ENCODE results near the gene MFSD6L.
"Not testable (repeated sequence)": the region's sequence is repeated elsewhere in the genome, so short reads cannot be mapped to it uniquely, and the experiment has no call there.

MFSD6L gene

DNA sequence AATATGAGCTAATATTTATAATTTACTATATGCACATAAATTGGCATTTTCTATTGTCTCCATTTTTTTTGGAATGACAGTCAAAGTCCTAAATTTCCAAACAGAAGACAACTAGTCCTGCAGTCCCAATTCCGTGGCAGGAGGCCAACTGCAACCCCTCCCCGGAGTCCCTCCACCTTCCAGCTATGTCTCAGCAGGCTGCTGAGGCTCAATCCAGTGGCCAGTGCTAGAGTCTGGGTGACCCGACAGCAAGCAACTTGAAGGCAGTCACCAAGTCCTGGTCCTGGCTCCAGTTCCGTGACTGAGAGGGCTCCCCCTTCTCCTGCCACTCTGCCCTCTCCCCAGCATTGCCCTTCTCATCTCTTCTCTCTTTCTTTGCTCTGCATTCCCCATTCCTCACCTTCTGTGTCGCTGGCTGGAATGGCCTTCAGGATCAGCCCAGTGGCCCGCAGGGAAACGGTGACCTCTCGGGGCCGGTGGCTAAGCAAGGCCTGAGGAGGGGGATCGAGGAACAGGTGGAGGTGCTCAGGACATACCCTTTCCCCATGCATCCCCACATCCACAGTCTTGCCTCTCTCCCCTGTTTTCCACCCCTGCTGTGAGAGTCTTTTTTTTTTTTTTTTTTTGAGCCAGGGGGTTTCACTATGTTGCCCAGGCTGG, 22.4 kb upstream of the MFSD6L start:
- Histone ChIP-seq H3K36me3 (ENCODE audit: control insufficient read depth, insufficient read depth, low read length) (no peaks in the 10 kb centered on the region), H3K9ac (ENCODE audit: low read length) (no peak overlapping the region), H3K4me1 (ENCODE audit: control insufficient read depth, insufficient read depth, low read length) (no peaks in the 10 kb centered on the region), H3K4me3 (ENCODE audit: low read length) (no peak overlapping the region), H3K27me3 (ENCODE audit: control insufficient read depth, insufficient read depth, low read length) (no peaks in the 10 kb centered on the region), H3K9me3 (ENCODE audit: control insufficient read depth, low read length) (no peaks in the 10 kb centered on the region)

GRCh38 chr17:8820311-8821010, 21.3 kb upstream of the MFSD6L start:
- Histone ChIP-seq H3K36me3 (ENCODE audit: control insufficient read depth, insufficient read depth, low read length) (no peaks in the 10 kb centered on the region), H3K4me3 (ENCODE audit: low read length) (no peak overlapping the region), H3K27me3 (ENCODE audit: control insufficient read depth, insufficient read depth, low read length) (no peaks in the 10 kb centered on the region), H3K9ac (ENCODE audit: low read length) (no peak overlapping the region), H3K4me1 (ENCODE audit: control insufficient read depth, insufficient read depth, low read length) (no peaks in the 10 kb centered on the region), H3K9me3 (ENCODE audit: control insufficient read depth, low read length) (no peaks in the 10 kb centered on the region)

- Histone ChIP-seq H3K9me3 (ENCODE audit: control insufficient read depth, low read length) (no peaks in the 10 kb centered on the region), H3K27me3 (ENCODE audit: control insufficient read depth, insufficient read depth, low read length) (no peaks in the 10 kb centered on the region), H3K36me3 (ENCODE audit: control insufficient read depth, insufficient read depth, low read length) (no peaks in the 10 kb centered on the region), H3K9ac (ENCODE audit: low read length) (no peak overlapping the region), H3K4me3 (ENCODE audit: low read length) (no peak overlapping the region), H3K4me1 (ENCODE audit: control insufficient read depth, insufficient read depth, low read length) (no peaks in the 10 kb centered on the region)
Measured at GRCh38 chr17:8818654-8819330, 19.6 kb upstream of the MFSD6L start.

DNA sequence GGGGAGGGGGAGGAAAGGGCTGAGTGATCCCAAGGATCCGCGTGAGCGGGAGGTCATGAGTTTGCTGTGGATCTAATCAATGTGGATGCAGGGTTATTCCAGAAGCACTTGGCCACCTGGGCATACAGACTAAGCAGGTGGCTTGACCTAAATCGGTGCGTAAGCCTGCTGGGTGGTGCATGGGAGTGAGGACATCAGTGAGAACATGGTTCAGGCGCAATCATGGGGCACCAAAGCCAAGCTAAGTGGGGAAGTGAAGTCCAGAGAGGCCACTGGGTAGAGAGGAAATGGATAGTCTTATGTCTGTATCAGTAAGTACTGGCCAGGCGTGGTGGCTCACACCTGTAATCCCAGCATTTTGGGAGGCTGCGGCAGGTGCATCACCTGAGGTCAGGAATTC, 18.9 kb upstream of the MFSD6L start:
- Histone ChIP-seq H3K36me3 (ENCODE audit: control insufficient read depth, insufficient read depth, low read length) (no peaks in the 10 kb centered on the region), H3K9ac (ENCODE audit: low read length) (no peak overlapping the region), H3K9me3 (ENCODE audit: control insufficient read depth, low read length) (no peaks in the 10 kb centered on the region), H3K4me3 (ENCODE audit: low read length) (no peak overlapping the region), H3K4me1 (ENCODE audit: control insufficient read depth, insufficient read depth, low read length) (no peaks in the 10 kb centered on the region), H3K27me3 (ENCODE audit: control insufficient read depth, insufficient read depth, low read length) (no peaks in the 10 kb centered on the region)

DNA sequence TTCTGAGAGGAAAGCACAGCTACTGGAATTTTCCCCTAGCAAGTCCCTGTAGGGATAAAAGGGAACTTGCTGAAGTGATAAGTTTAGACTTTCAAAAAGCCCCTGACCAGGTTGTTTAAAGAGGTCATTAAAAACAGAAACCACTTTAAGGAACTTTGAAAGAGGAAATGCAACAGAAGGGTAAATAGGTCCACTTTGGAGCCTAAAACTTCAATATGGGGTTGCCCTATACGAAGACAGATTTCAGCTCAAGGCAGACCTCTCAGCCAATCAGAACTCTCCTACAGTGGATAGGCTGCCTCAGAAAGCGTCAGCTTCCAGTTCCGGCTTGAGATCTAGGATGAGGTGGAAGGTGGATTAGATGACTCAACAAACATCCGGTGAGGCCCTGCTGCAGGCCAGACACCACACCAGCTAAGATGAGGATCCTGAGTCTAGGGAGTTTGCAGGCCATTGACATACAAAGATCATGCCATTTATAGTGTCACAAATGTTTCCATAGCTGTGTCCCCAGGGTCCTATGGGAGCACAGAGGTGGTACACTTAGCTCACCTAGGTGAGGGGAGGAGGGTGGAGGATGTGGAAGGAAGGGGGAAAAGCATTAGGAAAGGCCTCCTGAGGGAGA, 7.9 kb upstream of the MFSD6L start:
- Histone ChIP-seq H3K9me3 (ENCODE audit: control insufficient read depth, low read length) (no peaks in the 10 kb centered on the region), H3K36me3 (ENCODE audit: control insufficient read depth, insufficient read depth, low read length) (no peaks in the 10 kb centered on the region), H3K27me3 (ENCODE audit: control insufficient read depth, insufficient read depth, low read length) (no peaks in the 10 kb centered on the region), H3K4me1 (ENCODE audit: control insufficient read depth, insufficient read depth, low read length) (peaks cover 15% of the 10 kb centered on the region), H3K9ac (ENCODE audit: low read length) (no peak overlapping the region), H3K4me3 (ENCODE audit: low read length) (no peak overlapping the region)

GRCh38 chr17:8806253-8806925, 7.2 kb upstream of the MFSD6L start:
- no peaks in the 10 kb centered on the region for H3K27me3 ChIP-seq (ENCODE audit: control insufficient read depth, insufficient read depth, low read length)
- H3K4me3 ChIP-seq (ENCODE audit: low read length) = no peak overlapping the region
- H3K9ac ChIP-seq (ENCODE audit: low read length) = no peak overlapping the region
- H3K4me1 ChIP-seq (ENCODE audit: control insufficient read depth, insufficient read depth, low read length) = peaks cover 15% of the 10 kb centered on the region
- no peaks in the 10 kb centered on the region for H3K9me3 ChIP-seq (ENCODE audit: control insufficient read depth, low read length)
- no peaks in the 10 kb centered on the region for H3K36me3 ChIP-seq (ENCODE audit: control insufficient read depth, insufficient read depth, low read length)

DNA sequence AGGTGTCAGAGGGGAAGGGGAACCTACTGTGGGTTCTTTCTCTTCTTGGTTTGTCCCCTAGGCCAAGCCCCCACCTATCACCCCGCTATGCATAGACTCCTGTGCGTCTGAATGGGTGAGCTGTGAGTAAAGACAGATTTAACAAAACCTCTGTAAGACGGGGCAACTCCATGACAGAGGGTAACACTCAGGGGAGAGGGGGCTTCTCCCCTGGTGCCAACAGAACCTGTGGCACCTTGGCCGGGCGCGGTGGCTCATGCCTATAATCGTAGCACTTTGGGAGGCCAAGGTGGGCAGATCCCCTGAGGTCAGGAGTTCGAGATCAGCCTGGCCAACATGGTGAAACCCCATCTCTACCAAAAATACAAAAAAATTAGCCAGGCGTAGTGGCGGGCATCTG, 6.2 kb upstream of the MFSD6L start:
- H3K27me3 ChIP-seq (ENCODE audit: control insufficient read depth, insufficient read depth, low read length); H3K9me3 ChIP-seq (ENCODE audit: control insufficient read depth, low read length); H3K9ac ChIP-seq (ENCODE audit: low read length); H3K4me3 ChIP-seq (ENCODE audit: low read length); H3K36me3 ChIP-seq (ENCODE audit: control insufficient read depth, insufficient read depth, low read length): not testable (repeated sequence)
- H3K4me1 ChIP-seq (ENCODE audit: control insufficient read depth, insufficient read depth, low read length) = peaks cover 13% of the 10 kb centered on the region

DNA sequence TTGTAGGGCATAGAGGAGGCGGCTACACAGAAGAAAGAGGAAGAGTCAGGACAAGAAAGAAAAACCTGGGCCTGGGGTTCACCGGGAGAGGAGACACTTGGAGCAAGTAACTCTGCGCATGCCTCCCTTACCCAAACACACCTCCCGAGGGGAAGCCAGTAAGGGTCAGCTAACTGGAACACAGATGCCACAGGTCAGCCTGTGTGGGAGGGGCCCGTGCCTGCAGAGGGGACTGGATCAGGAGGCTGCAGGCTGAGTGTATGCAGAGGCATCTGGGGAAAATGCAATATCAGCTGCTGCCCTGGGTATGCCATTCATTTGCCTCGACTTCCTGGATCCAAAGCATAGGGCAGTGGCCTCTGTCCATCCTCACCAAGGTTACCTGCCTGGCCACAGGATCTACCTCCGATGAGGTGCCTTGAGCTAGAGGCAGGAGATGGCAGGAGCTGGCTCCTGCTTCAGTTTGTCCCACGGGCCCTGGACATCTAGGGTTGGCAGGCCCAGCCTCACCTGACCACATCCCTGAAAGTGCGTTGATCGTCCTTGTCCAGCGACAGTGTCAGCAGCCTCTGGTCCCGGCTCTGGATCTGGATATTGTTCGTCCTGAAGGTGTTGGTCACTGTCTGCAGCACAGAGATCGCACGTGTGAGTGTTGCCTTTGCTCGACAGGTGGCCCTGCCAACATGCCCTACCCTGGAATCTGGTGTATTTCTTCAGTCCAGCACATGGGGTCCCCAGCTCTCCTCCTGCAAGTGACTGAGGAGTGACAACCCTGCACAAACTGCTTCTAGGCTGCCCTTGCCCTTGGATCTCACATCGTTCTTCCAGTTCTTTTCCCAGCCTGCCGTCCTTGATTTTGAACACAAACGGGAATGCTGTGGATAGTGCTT, 4.6 kb upstream of the MFSD6L start:
- peaks cover 18% of the 10 kb centered on the region for H3K4me1 ChIP-seq (ENCODE audit: control insufficient read depth, insufficient read depth, low read length)
- H3K9me3 ChIP-seq (ENCODE audit: control insufficient read depth, low read length) = no peaks in the 10 kb centered on the region
- no peak overlapping the region for H3K9ac ChIP-seq (ENCODE audit: low read length)
- H3K4me3 ChIP-seq (ENCODE audit: low read length) = no peak overlapping the region
- H3K27me3 ChIP-seq (ENCODE audit: control insufficient read depth, insufficient read depth, low read length) = no peaks in the 10 kb centered on the region
- no peaks in the 10 kb centered on the region for H3K36me3 ChIP-seq (ENCODE audit: control insufficient read depth, insufficient read depth, low read length)

GRCh38 chr17:8801135-8801840, 2.1 kb upstream of the MFSD6L start:
- H3K4me3 ChIP-seq (ENCODE audit: low read length) = no peak overlapping the region
- H3K9me3 ChIP-seq (ENCODE audit: control insufficient read depth, low read length) = no peaks in the 10 kb centered on the region
- H3K4me1 ChIP-seq (ENCODE audit: control insufficient read depth, insufficient read depth, low read length) = peaks cover 22% of the 10 kb centered on the region
- no peak overlapping the region for H3K9ac ChIP-seq (ENCODE audit: low read length)
- H3K36me3 ChIP-seq (ENCODE audit: control insufficient read depth, insufficient read depth, low read length) = no peaks in the 10 kb centered on the region
- no peaks in the 10 kb centered on the region for H3K27me3 ChIP-seq (ENCODE audit: control insufficient read depth, insufficient read depth, low read length)

DNA sequence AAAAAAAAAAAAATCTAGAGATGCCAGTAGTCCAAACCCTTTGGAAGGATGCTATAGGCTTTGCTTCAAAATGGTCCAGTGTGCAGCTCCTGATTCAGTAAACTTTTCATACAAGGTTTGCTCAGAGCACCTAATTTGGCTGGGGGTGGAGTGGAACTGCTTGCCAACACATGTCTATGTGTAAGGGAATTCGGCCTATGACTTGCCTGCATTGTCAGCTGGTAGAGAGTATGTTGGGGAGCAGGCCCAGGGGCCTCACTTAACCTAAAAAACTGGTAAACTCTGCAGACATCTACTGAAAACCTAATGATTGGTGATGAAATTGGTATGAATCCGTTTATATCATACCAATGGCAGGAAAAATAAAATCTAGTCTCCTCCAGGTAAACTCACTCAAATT, 1.5 kb upstream of the MFSD6L start:
- H3K4me1 ChIP-seq (ENCODE audit: control insufficient read depth, insufficient read depth, low read length) = peaks cover 17% of the 10 kb centered on the region
- H3K9me3 ChIP-seq (ENCODE audit: control insufficient read depth, low read length) = no peaks in the 10 kb centered on the region
- H3K9ac ChIP-seq (ENCODE audit: low read length) = no peak overlapping the region
- H3K4me3 ChIP-seq (ENCODE audit: low read length) = no peak overlapping the region
- H3K36me3 ChIP-seq (ENCODE audit: control insufficient read depth, insufficient read depth, low read length) = no peaks in the 10 kb centered on the region
- H3K27me3 ChIP-seq (ENCODE audit: control insufficient read depth, insufficient read depth, low read length) = no peaks in the 10 kb centered on the region

Measured in mucosa of stomach (tissue), 1 donor.